ENCODE data around the gene PLEKHG2. TPM values are rescaled to one million over a fixed set of nuclear protein-coding genes. Genes with fewer than 3 reads are reported as not detected.

PLEKHG2 gene
- polyA plus RNA-seq, 2 of the 4 experiments (the other 2 are of a cell fraction) = 21.6 to 41.7 TPM

GRCh38 chr19:39410017-39410830 is 2.2 kb upstream of the PLEKHG2 start:
- DNase-seq (ENCODE audit: low read depth in 1 of 2, low spot score in 1 of 2) (peak in 1 of 2 experiments; percentile 75), FAIRE-seq (no peak), ATAC-seq (peak in 1 of 2 experiments; percentile 6; a peak in 3 of 6 replicates)
- H3K4me3 ChIP-seq = peak overlapping the region; percentile 76
- H3K4me1 ChIP-seq = peaks cover 53% of the 10 kb centered on the region
- peak overlapping the region; percentile 94 to 99 for H3K27ac ChIP-seq
- ChIA-PET POLR2A (interaction anchor here (1.2 kb wide), 1 partner anchor 9 kb away, joined by 9 read pairs; no protein-coding TSS in a partner anchor), CTCF (interaction anchor here (4.4 kb wide), 1 partner anchor 12 kb away, joined by 149 read pairs; no protein-coding TSS in a partner anchor)
- WGBS (ENCODE audit: missing lambda C conversion rate) = 5% methylated on average over 35 of the region's 35 CpGs
- peak overlapping the region; percentile 95 for H3K4me2 ChIP-seq
- no peaks in the 10 kb centered on the region for H3K9me3 ChIP-seq
- peak in 1 of 2 experiments; percentile 7; a peak in 1 of 5 replicates for TF ChIP-seq JUN (IDR thresholded peaks at IDR 0.05)
- peak; percentile 64; the same call in 1 of the 2 replicates for TF ChIP-seq ATOH8 (CRISPR knock-in tag; IDR thresholded peaks at IDR 0.05; ENCODE audit: low read depth)
- no peak; the same call in 1 of the 2 replicates for TF ChIP-seq USF2 (IDR thresholded peaks at IDR 0.05)
- TF ChIP-seq TFCP2L1 (CRISPR knock-in tag; IDR thresholded peaks at IDR 0.05) = peak; percentile 99
- no peak for TF ChIP-seq ZC3H11A (IDR thresholded peaks at IDR 0.05)
- no peak for TF ChIP-seq BCL3 (IDR thresholded peaks at IDR 0.05)
- TF ChIP-seq BHLHE40 (IDR thresholded peaks at IDR 0.05; ENCODE audit: low read depth, low read length) = no peak
- TF ChIP-seq EHF (CRISPR knock-in tag; IDR thresholded peaks at IDR 0.05) = peak; percentile 88; the same call in 1 of the 2 replicates
- TF ChIP-seq FOSL2 (IDR thresholded peaks at IDR 0.05) = no peak
- TF ChIP-seq FOSL2 (CRISPR knock-in tag; IDR thresholded peaks at IDR 0.05) = peak; percentile 42
- TF ChIP-seq HMGXB4 (CRISPR knock-in tag; IDR thresholded peaks at IDR 0.05; ENCODE audit: borderline replicate concordance) = peak; percentile 88
- TF ChIP-seq REST (IDR thresholded peaks at IDR 0.05) = peak; percentile 35
- TF ChIP-seq POLR2AphosphoS2 (conservative IDR thresholded peaks at IDR 0.05; ENCODE audit: low read length) = peak; percentile 50; the same call in 1 of the 2 replicates
- no peak for TF ChIP-seq NR3C1 (IDR thresholded peaks at IDR 0.05)
- peak; percentile 33 for TF ChIP-seq POLR2A (IDR thresholded peaks at IDR 0.05; ENCODE audit: low read length)
- TF ChIP-seq PBX3 (IDR thresholded peaks at IDR 0.05) = 0 out of 2 replicates have a peak, but pooled peaks have one; percentile 32
- TF ChIP-seq ELK1 (IDR thresholded peaks at IDR 0.05; ENCODE audit: low read depth, low read length) = peak; percentile 66; the same call in 1 of the 2 replicates
- peak; percentile 61 for TF ChIP-seq CHD2 (IDR thresholded peaks at IDR 0.05; ENCODE audit: low read length, partially characterized antibody)
- peak; percentile 50 for TF ChIP-seq MAX (IDR thresholded peaks at IDR 0.05)
- TF ChIP-seq E2F6 (IDR thresholded peaks at IDR 0.05; ENCODE audit: borderline replicate concordance, low read depth) = peak; percentile 67; the same call in 1 of the 2 replicates
- no peak; a peak in 1 of 5 replicates for TF ChIP-seq RAD21 (conservative IDR thresholded peaks at IDR 0.05 in 1 of 2, IDR thresholded peaks at IDR 0.05 in 1 of 2)
- TF ChIP-seq EHMT2 (IDR thresholded peaks at IDR 0.05; ENCODE audit: low read depth) = no peak
- TF ChIP-seq ZFP36 (IDR thresholded peaks at IDR 0.05; ENCODE audit: borderline replicate concordance, partially characterized antibody) = no peak
- TF ChIP-seq TP53 (CRISPR knock-in tag; IDR thresholded peaks at IDR 0.05) = peak; percentile 98
- peak; percentile 87; the same call in 1 of the 2 replicates for TF ChIP-seq HOXB5 (CRISPR knock-in tag; IDR thresholded peaks at IDR 0.05)
- peak; percentile 98 for TF ChIP-seq HOXA7 (CRISPR knock-in tag; IDR thresholded peaks at IDR 0.05)

Measured in A549 (cell line).